Liver (tissue), 9 donors: ENCODE results near the gene NEK2. TPM values are rescaled to one million over a fixed set of nuclear protein-coding genes. Genes with fewer than 3 reads are reported as not detected.
"Not testable (repeated sequence)": the region's sequence is repeated elsewhere in the genome, so short reads cannot be mapped to it uniquely, and the experiment has no call there.

Experiments used
- DNase-seq: peaks from one replicate; pipeline ENCODE4 v3.0.0-alpha.2; 2017; ENCODE audit warnings: low spot score
- H3K27ac ChIP-seq, 2 donors: one replicate each; pipeline ENCODE4 v1.7.0; 2013; ENCODE audit warnings: inconsistent platforms in 2 of 2, low read length in 2 of 2, control low read depth in 1 of 2, low read depth in 1 of 2, mild to moderate bottlenecking in 1 of 2
- H3K27me3 ChIP-seq, 4 donors: one replicate each; pipeline versions ENCODE4 v1.6.1 to v1.7.0; 2013; ENCODE audit warnings: low read length in 3 of 4, inconsistent platforms in 1 of 4, mild to moderate bottlenecking in 1 of 4, moderate library complexity in 1 of 4; ENCODE audit not compliant: control insufficient read depth in 4 of 4, insufficient read depth in 4 of 4
- H3K36me3 ChIP-seq, 4 donors: one replicate each; pipeline versions ENCODE4 v1.6.1 to v1.7.0; 2013; ENCODE audit warnings: low read length in 3 of 4, mild to moderate bottlenecking in 3 of 4, low read depth in 1 of 4, moderate library complexity in 1 of 4; ENCODE audit not compliant: control insufficient read depth in 4 of 4, insufficient read depth in 3 of 4
- H3K4me1 ChIP-seq, 4 donors: one replicate each; pipeline versions ENCODE4 v1.6.1 to v1.7.0; 2013; ENCODE audit warnings: low read length in 3 of 4, mild to moderate bottlenecking in 3 of 4, moderate library complexity in 1 of 4; ENCODE audit not compliant: control insufficient read depth in 4 of 4, insufficient read depth in 4 of 4
- H3K4me3 ChIP-seq, 3 donors: one replicate each; pipeline versions ENCODE4 v1.6.1 to v1.7.0; 2013; ENCODE audit warnings: low read length in 3 of 3, control low read depth in 1 of 3, low read depth in 1 of 3, mild to moderate bottlenecking in 1 of 3
- H3K9ac ChIP-seq, 2 donors: one replicate each; pipeline ENCODE4 v1.7.0; 2013; ENCODE audit warnings: low read length in 2 of 2, mild to moderate bottlenecking in 2 of 2, moderate library complexity in 2 of 2, control low read depth in 1 of 2, low read depth in 1 of 2
- H3K9me3 ChIP-seq, 4 donors: one replicate each; pipeline versions ENCODE4 v1.6.1 to v1.7.0; 2013; ENCODE audit warnings: low read length in 3 of 4; ENCODE audit not compliant: control insufficient read depth in 4 of 4
- CTCF ChIP-seq: fragments of 150-350 bp; IDR thresholded peaks from 2 replicates; pipeline ENCODE4 v1.5.1; 2017; ENCODE audit warnings: improper control_type of control experiment, low read depth, low read length; ENCODE audit not compliant: missing input control
- EGR1 ChIP-seq, 2 donors: IDR thresholded peaks; 2 replicates each; pipeline ENCODE4 v1.6.1; 2016 to 2018; ENCODE audit warnings: antibody characterized with exemption in 2 of 2, low read depth in 2 of 2
- FOXA1 ChIP-seq: IDR thresholded peaks from 2 replicates; pipeline ENCODE4 v1.6.1; 2016; ENCODE audit warnings: antibody characterized with exemption
- HNF4A ChIP-seq, 2 donors: conservative IDR thresholded peaks; 2 replicates each; pipeline ENCODE4 v1.6.1; 2016; ENCODE audit warnings: antibody characterized with exemption in 2 of 2, mild to moderate bottlenecking in 2 of 2
- JUND ChIP-seq, 2 donors: IDR thresholded peaks; 2 replicates each; pipeline ENCODE4 v1.6.1; 2016; ENCODE audit warnings: antibody characterized with exemption in 2 of 2
- NR2F2 ChIP-seq: IDR thresholded peaks from 2 replicates; pipeline ENCODE4 v1.6.1; 2016; ENCODE audit warnings: antibody characterized with exemption
- SP1 ChIP-seq: IDR thresholded peaks from 2 replicates; pipeline ENCODE4 v1.6.1; 2018; ENCODE audit warnings: antibody characterized with exemption, mild to moderate bottlenecking
- YY1 ChIP-seq: IDR thresholded peaks from 2 replicates; pipeline ENCODE4 v1.6.1; 2016; ENCODE audit warnings: antibody characterized with exemption, mild to moderate bottlenecking
- ZBTB33 ChIP-seq: IDR thresholded peaks from 2 replicates; pipeline ENCODE4 v1.6.1; 2016; ENCODE audit warnings: antibody characterized with exemption
- WGBS: extraction: QIAGEN DNeasy Blood & Tissue Kit; methylation state at CpG from one replicate; pipeline ENCODE4 v1.1.7; 2013; 5-methylcytosine and 5-hydroxymethylcytosine counted together
- polyA plus RNA-seq, 2 donors: library from polyadenylated mRNA; stranded (reverse) in 1 of 2; unstranded in 1 of 2; fragments of 200-250 nt in 1 of 2; fragments of >200 nt in 1 of 2; fragmentation: Nextera tagmentation in 1 of 2; extraction: Ambion mirVana in 1 of 2; gene quantifications; one replicate each; pipeline versions ENCODE4 v1.2.1 to v1.2.3, GENCODE V29; 2013 to 2015
- total RNA-seq, 2 donors: library from RNA; depleted of rRNA; stranded (reverse); fragments of >200 nt; gene quantifications; one replicate each; pipeline ENCODE4 v1.2.3, GENCODE V29; 2014
- TF ChIP-seq, protein P1 (sequence below): IDR thresholded peaks from 2 replicates; pipeline ENCODE4 v1.6.1; 2016; ENCODE audit warnings: antibody characterized with exemption
- donor health status: healthy.
- donor health status: healthy.
- donor health status: healthy.
- donor health status: healthy.
- donor health status: healthy.

Gene NEK2
- total and polyA plus RNA-seq, 4 donors = 0.29 to 25.7 (median 1.3) TPM; not detected in 1

GRCh38 chr1:211723273-211723672 lies 47.9 kb upstream of the NEK2 start:
- 83% methylated on average over 5 of the region's 5 CpGs for WGBS
- Histone ChIP-seq H3K27me3 (no peaks in the 10 kb centered on the region), H3K36me3 (no peaks in the 10 kb centered on the region), H3K27ac (no peak overlapping the region), H3K4me1 (no peaks in the 10 kb centered on the region), H3K4me3 (no peak overlapping the region), H3K9ac (no peak overlapping the region), H3K9me3 (no peaks in the 10 kb centered on the region)
- TF ChIP-seq SP1 (no peak), JUND (IDR thresholded peaks at IDR 0.05) (peak in 1 of 2 donors; percentile 14), HNF4A (conservative IDR thresholded peaks at IDR 0.05) (peak; percentile 39 to 44)
- DNase-seq = no peak

- Histone ChIP-seq H3K27me3 (no peaks in the 10 kb centered on the region), H3K27ac (no peak overlapping the region), H3K4me1 (no peaks in the 10 kb centered on the region), H3K36me3 (no peaks in the 10 kb centered on the region), H3K4me3 (no peak overlapping the region), H3K9me3 (no peaks in the 10 kb centered on the region), H3K9ac (no peak overlapping the region)
- DNase-seq = no peak
- 90% methylated on average over 6 of the region's 6 CpGs for WGBS
- TF ChIP-seq FOXA1 (no peak), JUND (IDR thresholded peaks at IDR 0.05) (no peak), HNF4A (conservative IDR thresholded peaks at IDR 0.05) (no peak), EGR1 (IDR thresholded peaks at IDR 0.05; ENCODE audit: low read depth in 2 of 2) (no peak), SP1 (no peak), ZBTB33 (no peak), CTCF (no peak), YY1 (no peak), NR2F2 (no peak)
- TF ChIP-seq, protein P1, sequence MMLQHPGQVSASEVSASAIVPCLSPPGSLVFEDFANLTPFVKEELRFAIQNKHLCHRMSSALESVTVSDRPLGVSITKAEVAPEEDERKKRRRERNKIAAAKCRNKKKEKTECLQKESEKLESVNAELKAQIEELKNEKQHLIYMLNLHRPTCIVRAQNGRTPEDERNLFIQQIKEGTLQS = no peak
Observed at GRCh38 chr1:211722277-211723175, 47.1 kb upstream of the NEK2 start.

- H3K27me3 ChIP-seq, H3K9ac ChIP-seq, H3K36me3 ChIP-seq, H3K27ac ChIP-seq, H3K9me3 ChIP-seq, H3K4me1 ChIP-seq, DNase-seq, H3K4me3 ChIP-seq: not testable (repeated sequence)
- 83% methylated on average over 4 of the region's 4 CpGs for WGBS
Observed at GRCh38 chr1:211716555-211716954, 41.1 kb upstream of the NEK2 start.
